ENCODE results near the gene MAP1S. TPM values are rescaled to one million over a fixed set of nuclear protein-coding genes. Genes with fewer than 3 reads are reported as not detected.
A peak's percentile ranks its signal among the peaks of the same experiment; 100 is the strongest.

The MAP1S gene
- total RNA-seq, 4 donors from 2014 or later = 30.2 to 159 (median 68.0) TPM

DNA sequence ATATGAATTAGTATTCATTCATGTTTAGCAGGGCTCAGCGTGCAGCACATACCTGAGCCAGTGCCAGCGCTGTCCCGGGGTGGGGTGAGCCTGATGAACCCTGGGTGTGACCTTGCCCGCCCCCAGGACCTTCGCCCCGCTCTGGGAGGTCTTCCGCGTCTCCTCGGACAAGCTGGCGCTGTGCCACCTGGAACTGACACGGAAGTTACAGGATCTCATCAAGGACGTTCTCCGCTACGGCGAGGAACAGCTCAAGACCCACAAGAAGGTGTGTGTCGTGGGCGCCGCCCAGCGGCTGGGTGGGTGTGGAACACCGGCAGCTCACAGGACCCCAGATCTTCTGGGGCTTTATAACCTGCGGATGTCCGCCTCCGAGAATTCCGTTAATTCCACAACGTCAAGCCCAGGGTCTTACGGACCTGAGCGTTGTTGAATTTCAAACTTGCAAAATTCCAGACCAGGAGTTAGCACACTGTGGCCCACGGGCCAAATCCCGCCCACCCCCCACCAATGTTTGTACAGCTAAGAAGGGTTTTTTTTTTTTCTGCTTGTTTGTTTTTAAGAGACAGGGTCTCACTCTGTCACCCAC is 47.4 kb downstream of the MAP1S start:
- H3K27me3 ChIP-seq = no peaks in the 10 kb centered on the region
- peaks cover 6 to 16% (median 10%) of the 10 kb centered on the region in 4 donors for H3K4me1 ChIP-seq
- no peaks in the 10 kb centered on the region for H3K9me3 ChIP-seq
- peak; percentile 94 for DNase-seq
- intact Hi-C loops (cut with DNase I; ENCODE audit: low total_unique reads) = loop anchor here (5.0 kb wide), 1 partner anchor 64 kb away; no protein-coding TSS in a partner anchor
- WGBS, 2 donors (ENCODE audit: low coverage in 1 of 2) = 29 to 30% methylated on average over 2 to 28 of the region's 29 CpGs
- TF ChIP-seq POLR2A (IDR thresholded peaks at IDR 0.05) (no peak), EP300 (IDR thresholded peaks at IDR 0.05; ENCODE audit: low read depth) (no peak), POLR2AphosphoS5 (IDR thresholded peaks at IDR 0.05) (peak in 2 of 3 donors; percentile 56 to 59)
- TF ChIP-seq, protein P1, sequence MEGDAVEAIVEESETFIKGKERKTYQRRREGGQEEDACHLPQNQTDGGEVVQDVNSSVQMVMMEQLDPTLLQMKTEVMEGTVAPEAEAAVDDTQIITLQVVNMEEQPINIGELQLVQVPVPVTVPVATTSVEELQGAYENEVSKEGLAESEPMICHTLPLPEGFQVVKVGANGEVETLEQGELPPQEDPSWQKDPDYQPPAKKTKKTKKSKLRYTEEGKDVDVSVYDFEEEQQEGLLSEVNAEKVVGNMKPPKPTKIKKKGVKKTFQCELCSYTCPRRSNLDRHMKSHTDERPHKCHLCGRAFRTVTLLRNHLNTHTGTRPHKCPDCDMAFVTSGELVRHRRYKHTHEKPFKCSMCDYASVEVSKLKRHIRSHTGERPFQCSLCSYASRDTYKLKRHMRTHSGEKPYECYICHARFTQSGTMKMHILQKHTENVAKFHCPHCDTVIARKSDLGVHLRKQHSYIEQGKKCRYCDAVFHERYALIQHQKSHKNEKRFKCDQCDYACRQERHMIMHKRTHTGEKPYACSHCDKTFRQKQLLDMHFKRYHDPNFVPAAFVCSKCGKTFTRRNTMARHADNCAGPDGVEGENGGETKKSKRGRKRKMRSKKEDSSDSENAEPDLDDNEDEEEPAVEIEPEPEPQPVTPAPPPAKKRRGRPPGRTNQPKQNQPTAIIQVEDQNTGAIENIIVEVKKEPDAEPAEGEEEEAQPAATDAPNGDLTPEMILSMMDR (IDR thresholded peaks at IDR 0.05) = peak; percentile 75 to 91 (median 79)
- H3K36me3 ChIP-seq = no peaks in the 10 kb centered on the region
- in situ Hi-C loops (cut with MboI; ENCODE audit: low pct_ligation_motif_present in 1 of 4, low pct_unique_long_range_greater_than_20kb in 1 of 4, low sequenced_read_pairs in 3 of 4) = loop anchor here in 1 of 4 donors (10.0 kb wide), 1 partner anchor 62 kb away; no protein-coding TSS in a partner anchor
- no peak overlapping the region for H3K4me3 ChIP-seq
- H3K27ac ChIP-seq = peak overlapping the region; percentile 49 to 68 (median 60)

DNA sequence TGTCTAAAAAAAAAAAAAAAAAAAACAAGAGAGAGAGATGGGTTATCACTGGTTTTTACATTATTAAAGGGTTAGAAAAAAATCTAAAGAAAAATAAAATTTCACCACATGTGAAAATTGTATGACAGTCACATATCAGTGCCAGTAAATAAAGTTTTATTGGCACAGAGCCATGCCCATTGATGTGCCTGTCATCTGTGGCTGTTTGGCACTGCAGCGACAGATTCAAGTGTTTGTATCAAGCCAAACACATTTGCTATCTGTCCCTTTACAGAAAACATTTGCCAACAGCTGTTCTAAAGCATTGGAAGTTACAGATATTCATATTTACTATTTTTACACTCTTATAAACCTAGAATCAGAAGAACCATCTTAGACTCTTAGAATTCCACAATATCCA is 48.3 kb downstream of the MAP1S start:
- no peaks in the 10 kb centered on the region for H3K9me3 ChIP-seq
- no peaks in the 10 kb centered on the region for H3K27me3 ChIP-seq
- in situ Hi-C loops (cut with MboI; ENCODE audit: low pct_ligation_motif_present in 1 of 4, low pct_unique_long_range_greater_than_20kb in 1 of 4, low sequenced_read_pairs in 3 of 4) = loop anchor here in 1 of 4 donors (10.0 kb wide), 1 partner anchor 63 kb away; no protein-coding TSS in a partner anchor
- TF ChIP-seq EP300 (IDR thresholded peaks at IDR 0.05; ENCODE audit: low read depth) (no peak), POLR2AphosphoS5 (IDR thresholded peaks at IDR 0.05) (no peak), POLR2A (IDR thresholded peaks at IDR 0.05) (no peak)
- TF ChIP-seq, protein P1 (IDR thresholded peaks at IDR 0.05) = no peak
- no peak for DNase-seq
- intact Hi-C loops (cut with DNase I; ENCODE audit: low total_unique reads) = loop anchor here (5.0 kb wide), 1 partner anchor 65 kb away; no protein-coding TSS in a partner anchor
- no peaks in the 10 kb centered on the region for H3K36me3 ChIP-seq
- 38 to 43% methylated on average over 1 of the region's 1 CpG for WGBS, 2 donors (ENCODE audit: low coverage in 1 of 2)
- H3K27ac ChIP-seq = no peak overlapping the region
- H3K4me3 ChIP-seq = no peak overlapping the region
- H3K4me1 ChIP-seq = peaks cover 6 to 16% (median 10%) of the 10 kb centered on the region in 4 donors

DNA sequence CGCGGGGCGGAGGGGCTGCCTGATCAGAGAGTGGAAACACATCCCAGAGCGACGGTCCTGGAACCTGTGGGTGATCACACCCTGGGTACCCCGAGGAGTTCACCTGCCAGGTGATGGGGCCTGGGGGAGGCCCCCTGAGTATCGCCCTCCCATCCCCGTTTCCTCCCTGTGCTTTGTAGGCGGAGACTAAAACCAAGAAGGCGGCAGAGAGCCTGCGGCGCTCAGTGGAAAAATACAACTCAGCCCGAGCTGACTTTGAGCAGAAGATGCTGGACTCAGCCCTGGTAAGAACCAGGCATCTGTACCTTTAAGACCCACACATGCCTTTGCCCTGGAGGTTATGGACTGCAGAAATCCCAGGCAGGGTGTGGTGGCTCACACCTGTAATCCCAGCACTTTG is 51.3 kb downstream of the MAP1S start:
- WGBS, 2 donors (ENCODE audit: low coverage in 1 of 2) = 83 to 96% methylated on average over 5 to 13 of the region's 13 CpGs
- in situ Hi-C loops (cut with MboI; ENCODE audit: low pct_ligation_motif_present in 1 of 4, low pct_unique_long_range_greater_than_20kb in 1 of 4, low sequenced_read_pairs in 3 of 4) = loop anchor here in 1 of 4 donors (10.0 kb wide), 1 partner anchor 66 kb away; no protein-coding TSS in a partner anchor
- no peaks in the 10 kb centered on the region for H3K9me3 ChIP-seq

DNA sequence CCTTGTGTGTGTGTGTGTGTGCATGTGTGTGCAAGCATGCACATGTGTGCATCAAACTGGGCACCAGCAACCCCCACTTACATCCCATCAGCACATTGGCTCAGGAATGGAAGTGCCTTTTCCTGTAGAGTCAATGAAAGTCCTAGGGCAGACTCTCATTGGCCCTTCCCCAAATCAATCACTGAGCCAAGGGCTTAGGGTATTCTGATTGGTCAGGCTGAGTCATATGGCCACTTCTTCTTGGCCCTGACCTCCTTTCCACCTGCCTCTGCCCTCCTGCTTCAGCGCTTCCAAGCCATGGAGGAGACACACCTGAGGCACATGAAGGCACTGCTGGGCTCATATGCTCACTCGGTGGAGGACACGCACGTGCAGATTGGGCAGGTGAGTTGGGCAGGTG is 52.9 kb downstream of the MAP1S start:
- intact Hi-C loops (cut with DNase I; ENCODE audit: low total_unique reads) (no loop called here), in situ Hi-C loops (cut with MboI; ENCODE audit: low pct_ligation_motif_present in 1 of 4, low pct_unique_long_range_greater_than_20kb in 1 of 4, low sequenced_read_pairs in 3 of 4) (loop anchor here in 1 of 4 donors (10.0 kb wide), 1 partner anchor 67 kb away; no protein-coding TSS in a partner anchor)
- Histone ChIP-seq H3K9me3 (no peaks in the 10 kb centered on the region), H3K27ac (no peak overlapping the region), H3K36me3 (no peaks in the 10 kb centered on the region), H3K4me3 (no peak overlapping the region), H3K4me1 (no peaks in the 10 kb centered on the region), H3K27me3 (no peaks in the 10 kb centered on the region)
- no peak for TF ChIP-seq EP300 (IDR thresholded peaks at IDR 0.05; ENCODE audit: low read depth)
- TF ChIP-seq POLR2AphosphoS5 (IDR thresholded peaks at IDR 0.05) = no peak
- TF ChIP-seq, protein P1 (IDR thresholded peaks at IDR 0.05) = no peak
- no peak for TF ChIP-seq POLR2A (IDR thresholded peaks at IDR 0.05)
- WGBS, 2 donors (ENCODE audit: low coverage in 1 of 2) = 98% methylated on average over 4 of the region's 4 CpGs; no CpG with 5 or more reads in 1 of the 2 donors
- DNase-seq = no peak

More for the DNA sequence above, 51.3 kb downstream of the MAP1S start:
- TF ChIP-seq POLR2AphosphoS5 (IDR thresholded peaks at IDR 0.05) = no peak
- no peak for TF ChIP-seq EP300 (IDR thresholded peaks at IDR 0.05; ENCODE audit: low read depth)
- TF ChIP-seq, protein P1 (IDR thresholded peaks at IDR 0.05) = no peak
- TF ChIP-seq POLR2A (IDR thresholded peaks at IDR 0.05) = no peak
- no peak for DNase-seq
- no peak overlapping the region for H3K4me3 ChIP-seq
- no peaks in the 10 kb centered on the region for H3K36me3 ChIP-seq
- H3K27ac ChIP-seq = no peak overlapping the region
- no peaks in the 10 kb centered on the region for H3K27me3 ChIP-seq
- peaks cover 6 to 12% (median 9%) of the 10 kb centered on the region in 4 donors for H3K4me1 ChIP-seq
- intact Hi-C loops (cut with DNase I; ENCODE audit: low total_unique reads) = no loop called here

Data from transverse colon (tissue), 4 donors.